GM19043 (cell line): ENCODE results near the gene DTNBP1.

Experiments
- ATAC-seq: cut with Tn5 transposase; IDR thresholded peaks from one replicate; pipeline ENCODE4 v1.9.1; 2021; ENCODE audit warnings: low read depth; ENCODE audit not compliant: unreplicated experiment

DTNBP1 gene

DNA sequence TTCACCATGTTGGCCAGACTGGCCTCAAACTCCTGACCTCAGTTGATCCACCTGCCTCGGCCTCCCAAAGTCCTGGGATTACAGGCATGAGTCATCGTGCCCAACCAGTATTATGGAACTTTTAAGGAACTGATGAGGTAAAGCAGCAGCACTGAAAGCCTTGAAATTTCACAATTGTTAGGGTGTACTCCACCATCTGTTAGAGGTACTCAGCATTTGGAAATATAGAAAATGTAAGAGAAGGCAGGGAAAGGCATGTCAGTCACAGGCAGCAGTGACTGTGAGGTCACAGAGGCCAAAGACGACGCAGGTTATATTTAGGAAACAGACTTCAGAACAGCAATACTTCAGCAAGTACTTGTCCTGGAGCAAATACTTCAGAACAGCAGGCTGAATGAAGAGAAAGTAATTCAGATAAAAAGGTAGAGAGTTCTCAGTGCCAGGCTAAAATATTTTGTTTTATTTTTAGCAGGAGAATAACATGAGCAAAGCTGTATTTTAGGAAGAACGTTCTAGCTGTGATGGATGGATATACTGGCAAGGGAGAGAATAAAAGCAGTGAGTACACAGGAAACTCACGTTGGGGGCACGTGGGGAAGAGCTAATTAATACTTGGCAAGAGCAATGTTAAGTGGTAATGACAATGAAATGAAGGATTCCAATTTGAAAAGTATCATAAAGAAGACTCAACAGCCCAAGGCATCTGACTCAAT, 67.2 kb downstream of the DTNBP1 start:
- ATAC-seq = no peak

DNA sequence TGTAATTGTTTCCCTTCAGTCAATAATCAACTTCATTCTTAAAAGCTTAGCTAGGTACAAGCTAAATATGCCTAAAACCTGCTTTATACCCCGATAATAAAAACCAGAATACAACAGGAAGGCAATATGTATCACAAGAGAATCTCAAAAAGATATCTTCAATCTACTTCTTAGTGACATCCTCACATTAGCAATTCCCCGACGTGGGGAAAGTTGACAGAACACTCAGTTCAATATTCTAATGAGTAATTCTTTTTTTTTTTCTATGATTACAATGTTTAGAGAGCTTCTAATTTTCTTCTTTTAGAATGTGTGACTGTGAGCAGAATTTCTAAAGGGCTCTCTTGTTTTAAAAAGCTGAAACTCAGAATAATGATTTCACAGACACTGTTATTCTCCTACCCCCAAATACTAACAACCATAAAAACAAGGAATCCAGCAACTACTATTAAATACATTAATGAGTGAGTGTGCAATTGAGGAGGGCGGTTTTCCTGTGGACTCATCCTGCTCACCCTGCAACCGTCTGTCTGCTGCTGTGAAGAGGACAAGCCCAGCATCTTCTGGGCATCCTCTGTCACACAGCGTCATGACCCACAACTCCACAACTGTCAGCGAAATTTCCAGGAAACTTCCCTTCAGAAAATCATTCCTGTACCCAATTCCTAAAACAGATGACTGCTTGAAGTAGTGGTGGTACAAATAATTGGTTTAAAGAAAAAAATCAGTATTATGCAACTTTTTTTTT, 68.1 kb downstream of the DTNBP1 start:
- ATAC-seq = no peak

DNA sequence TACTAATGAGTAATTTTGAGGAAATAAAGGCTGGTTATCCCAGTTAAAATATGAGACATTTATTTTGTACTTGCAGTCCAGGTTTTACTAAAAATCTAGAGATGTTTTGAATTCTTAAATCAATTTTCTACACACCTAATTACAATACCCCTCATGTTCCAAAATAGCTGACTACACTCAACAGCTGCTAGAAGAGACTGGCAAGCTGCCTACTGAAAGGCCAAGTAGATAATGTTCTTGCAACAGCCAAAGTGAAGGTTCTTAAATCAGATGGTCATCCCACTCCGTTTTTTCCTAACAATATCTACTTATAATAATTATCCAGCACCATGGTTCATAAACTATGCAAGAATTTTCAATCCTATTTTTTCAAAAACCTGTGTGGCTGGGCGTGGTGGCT, 69.0 kb downstream of the DTNBP1 start:
- ATAC-seq = no peak

DNA sequence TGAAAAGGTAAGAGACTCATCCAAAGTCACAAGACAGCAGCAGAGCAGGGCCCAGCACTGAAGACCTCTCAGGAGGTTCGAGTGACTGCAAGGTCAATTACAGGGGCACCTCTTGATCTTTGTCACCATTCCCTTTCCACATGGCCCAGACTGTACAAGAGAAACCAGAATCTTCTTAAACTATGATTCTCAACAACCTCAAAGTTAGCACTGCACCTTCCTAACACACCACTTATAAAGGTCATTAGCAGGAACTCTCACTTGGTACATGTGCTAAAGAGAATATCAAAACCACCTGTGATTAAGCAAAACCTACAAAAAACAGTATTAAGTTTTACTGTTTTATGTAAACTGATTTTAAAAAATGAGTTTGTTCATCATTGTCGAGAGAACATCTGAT, 70.2 kb downstream of the DTNBP1 start:
- ATAC-seq = no peak

DNA sequence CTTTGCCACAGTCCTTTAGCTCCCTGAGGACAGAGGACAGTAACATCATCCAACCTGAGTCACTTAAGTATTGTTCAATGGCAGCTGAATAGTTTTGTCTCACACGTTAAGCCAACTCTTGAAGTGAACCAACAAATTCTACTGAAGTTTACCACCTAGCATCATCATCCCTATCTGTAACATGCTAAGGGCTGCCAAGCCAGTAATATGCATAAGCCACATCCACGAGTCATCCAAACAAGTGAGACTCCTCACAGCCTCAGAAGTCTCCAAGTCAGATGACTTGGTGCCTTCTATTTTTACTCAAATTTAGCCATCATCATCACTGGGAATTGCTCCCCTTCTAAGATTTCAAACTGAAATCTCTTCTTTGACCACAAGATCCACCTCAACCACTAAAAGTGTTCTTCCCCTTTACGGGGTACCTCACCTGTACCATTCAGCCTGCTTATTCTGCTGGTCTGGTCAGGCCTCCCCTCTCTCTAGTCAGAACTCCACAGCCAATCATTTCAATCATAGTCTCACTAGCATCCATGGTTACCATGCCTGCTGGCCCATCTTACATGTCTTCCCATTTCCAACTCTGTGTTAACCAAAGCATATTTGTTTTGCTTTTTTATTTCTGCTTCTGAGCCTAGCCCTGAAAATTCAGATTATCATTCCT, 73.7 kb downstream of the DTNBP1 start:
- ATAC-seq = no peak

DNA sequence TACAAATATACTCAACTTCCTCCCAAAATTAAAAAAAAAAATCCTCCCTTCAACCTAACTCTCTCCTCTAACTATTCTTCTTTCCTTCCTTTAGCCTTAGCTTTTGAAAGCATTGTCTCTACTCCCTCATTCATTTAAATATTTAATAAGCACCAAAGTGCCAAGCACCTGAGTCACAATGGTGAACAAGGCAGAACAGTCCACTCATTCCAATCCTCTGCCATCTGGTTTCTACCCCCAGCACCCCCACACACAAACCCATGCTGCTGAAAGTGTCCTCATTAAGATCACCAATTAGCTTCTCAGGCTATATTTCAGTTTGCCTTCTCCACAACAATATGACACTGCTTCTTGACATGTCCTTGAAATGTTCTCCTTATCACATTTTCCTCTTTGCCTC, 76.3 kb downstream of the DTNBP1 start:
- no peak for ATAC-seq

DNA sequence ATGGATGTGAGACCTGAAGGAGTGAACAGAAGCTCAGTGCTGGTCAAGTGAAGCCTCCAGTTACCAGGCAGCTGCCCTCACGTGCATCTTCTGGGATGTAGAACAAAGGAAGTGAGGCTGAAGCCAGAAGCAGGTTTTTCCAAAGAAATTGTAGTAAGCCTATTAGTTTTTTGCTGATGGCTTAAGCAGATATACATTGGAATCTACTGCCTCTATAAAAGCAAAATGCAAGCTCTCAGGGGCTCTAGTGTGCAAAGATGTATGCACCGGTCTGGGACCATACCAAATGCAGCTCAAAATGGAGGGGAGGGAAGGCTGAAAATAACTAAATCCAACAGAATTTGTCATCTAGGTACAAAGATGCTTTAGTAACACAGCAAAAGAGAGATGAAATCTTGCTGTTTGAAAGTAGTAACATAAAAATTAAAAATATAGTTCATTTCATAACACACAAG, 77.0 kb downstream of the DTNBP1 start:
- ATAC-seq = no peak

DNA sequence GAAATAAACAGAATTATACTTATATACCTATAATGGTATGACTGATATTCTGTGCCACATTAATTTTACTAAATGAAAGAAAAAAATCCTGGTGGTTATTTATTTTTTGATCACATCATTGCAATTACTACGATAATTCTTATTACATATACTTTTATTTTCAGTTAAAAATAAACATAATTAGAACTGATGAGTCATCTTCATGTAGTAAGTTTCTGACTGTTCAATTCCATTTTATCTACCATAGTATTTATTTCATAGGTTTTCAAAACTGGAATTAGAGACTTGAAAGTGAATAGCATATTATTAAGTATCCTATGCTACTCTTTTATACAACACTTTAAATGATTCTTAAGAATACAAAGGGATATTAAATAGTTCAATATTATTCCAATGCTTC, 80.3 kb downstream of the DTNBP1 start:
- no peak for ATAC-seq

DNA sequence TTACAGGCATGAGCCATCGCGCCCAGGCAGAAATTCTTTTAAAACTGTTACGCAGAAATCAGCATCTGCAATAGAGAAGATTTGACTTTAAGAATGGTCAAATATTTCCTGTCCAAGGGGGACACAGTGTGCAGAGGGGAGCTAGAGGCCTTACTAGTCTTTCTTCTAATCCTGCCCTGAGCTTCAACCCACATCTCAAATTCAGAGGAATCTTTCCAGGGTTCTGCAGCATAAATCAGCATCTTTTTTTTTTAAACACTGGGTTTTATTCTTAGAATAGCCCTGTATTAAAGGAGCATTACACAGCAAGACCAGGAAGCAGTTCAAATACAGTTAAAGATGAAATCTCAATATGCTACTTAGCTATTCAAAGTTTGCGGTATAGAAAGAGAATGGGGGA, 81.1 kb downstream of the DTNBP1 start:
- no peak for ATAC-seq

DNA sequence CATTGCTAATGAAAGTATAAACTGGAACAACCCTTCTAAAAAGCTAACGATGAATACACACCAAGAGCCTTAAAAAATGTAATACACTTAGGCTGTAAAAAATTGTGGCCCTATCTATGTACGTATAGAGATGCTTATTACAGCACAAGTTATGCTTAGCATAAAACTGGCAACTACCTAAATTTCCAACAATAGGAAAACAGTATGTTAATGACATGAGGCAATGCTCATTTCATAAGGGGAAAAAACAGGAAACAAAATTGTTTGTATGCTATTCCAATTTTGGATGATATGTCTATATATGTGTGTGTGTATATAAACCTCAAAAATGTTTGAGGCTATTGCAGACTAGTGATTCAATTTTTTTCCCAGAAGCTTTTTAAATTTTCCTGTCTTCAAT, 82.5 kb downstream of the DTNBP1 start:
- ATAC-seq = no peak

DNA sequence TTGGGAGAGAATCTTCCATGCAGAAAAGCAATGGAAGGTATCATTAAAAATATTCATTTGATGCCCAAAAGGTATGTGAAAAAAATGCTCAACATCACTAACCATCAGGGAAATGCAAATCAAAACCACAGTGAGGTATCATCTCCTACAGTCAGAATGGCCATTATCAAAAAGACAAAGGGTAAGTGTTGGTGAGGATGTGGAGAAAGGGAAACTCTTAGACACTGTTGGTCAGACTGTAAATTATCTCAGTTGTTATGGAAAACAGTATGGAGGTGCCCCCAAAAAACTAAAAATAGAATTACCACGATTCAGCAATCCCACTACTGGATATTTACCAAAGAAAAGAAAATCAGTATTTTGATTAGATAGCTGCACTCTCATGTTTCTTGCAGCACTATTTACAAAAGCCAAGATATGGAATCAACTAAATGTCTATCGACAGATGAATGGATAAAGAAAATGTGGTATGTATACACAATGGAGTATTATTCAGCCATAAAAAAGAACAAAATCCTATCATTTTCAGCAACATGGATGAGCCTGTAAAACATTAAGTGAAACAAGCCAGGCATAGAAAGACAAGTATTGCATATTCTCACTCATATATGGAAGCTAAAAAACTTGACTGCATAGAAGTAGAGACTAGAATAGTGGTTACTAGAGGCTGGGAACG, 84.0 kb downstream of the DTNBP1 start:
- ATAC-seq = no peak

DNA sequence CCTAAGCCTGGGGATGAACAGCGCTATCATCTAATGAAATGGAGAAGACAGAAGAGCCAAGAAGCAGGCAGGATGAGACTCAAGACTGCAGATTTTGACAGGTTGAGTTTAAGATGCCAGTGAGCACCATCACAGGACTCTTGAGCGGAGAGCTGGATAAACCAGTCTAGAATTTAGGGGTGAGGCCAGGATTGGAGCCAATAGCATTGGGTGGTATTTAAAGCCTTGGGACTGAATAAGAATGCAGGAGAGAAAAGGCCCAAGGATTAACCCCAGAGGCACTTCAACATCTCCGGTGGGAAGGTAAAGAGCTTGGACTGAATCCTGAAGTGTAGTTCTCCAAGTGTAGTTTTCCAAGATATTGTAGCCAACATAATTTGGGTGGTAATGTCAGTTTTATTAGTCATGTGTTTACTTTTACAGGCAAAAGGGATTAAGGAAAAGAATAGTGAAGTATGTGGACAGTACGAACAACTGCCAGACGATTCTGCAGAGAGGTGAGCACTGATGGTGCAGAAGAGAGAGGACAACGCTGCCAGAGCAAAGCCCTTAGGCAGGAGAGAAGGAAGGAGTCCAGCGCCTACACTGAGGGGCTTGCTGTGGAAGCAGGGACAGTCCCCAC, 85.2 kb downstream of the DTNBP1 start:
- no peak for ATAC-seq

DNA sequence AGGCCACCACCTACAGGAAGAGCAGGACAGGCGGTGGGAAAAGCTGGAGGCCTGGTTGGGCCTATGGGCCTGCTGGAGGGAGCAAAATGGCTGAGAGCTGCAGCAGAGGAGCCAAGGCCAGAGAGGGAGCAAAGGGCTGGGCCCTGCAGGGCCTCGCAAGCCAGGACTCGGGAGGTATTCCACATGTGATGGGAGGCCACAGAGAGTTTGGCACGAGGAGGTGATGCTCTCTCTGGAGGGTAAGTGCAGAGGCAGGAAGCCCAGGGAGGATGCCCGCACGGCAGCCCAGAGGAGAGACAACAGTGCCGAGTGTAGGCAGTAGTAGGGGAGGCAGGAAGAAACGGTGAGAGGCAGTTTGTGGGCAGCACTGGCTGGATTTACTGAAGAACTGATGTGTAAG, 85.7 kb downstream of the DTNBP1 start:
- ATAC-seq = no peak

DNA sequence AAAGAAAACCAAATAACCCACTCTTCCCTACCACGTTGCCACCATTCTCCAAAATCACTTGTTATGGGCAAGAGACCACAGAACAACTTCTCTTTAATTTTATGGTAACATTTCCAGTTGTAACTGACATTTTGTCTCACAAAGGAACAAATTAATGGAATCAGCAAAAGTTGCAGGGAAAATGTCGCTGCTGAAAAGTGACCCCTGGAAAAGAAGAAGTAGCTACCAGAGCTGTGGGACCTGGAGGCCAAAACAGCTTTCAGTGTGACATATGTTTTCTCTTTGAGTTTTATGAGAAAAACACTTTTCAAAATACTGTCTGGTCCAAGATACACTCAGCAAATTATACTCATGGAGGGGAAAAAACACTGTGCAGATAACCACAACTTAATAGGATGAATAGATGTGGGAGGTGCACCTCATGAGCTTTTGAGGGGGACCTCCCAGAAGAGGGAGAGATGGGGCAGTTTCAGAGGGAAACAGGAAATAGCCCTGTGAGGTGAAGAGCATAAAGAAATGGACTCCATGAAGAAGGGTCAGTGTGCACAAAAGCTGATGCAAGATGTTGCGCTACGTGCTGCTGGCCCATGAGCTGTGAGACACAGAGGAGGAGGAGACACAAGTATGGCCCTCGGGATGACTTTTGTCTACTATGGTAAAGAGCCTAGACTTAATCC, 87.3 kb downstream of the DTNBP1 start:
- ATAC-seq = no peak

DNA sequence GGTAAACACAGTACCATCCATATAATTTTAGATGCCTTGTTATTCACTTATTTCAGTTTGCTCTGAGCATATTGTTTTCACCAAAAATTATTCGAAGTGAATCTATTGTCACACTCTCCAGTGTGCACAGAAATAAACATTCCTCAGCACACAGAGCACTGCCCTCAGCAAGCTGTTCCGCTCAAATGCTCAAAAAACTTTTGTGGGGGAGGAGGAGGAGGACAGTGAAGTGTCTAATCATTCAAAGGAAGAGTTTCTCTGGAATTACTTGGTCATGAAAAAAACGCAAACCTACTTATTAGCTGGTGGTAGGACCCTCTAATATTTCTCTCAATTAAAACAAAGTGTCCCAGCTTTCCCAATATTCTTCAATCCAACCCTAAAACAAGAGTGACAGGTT, 88.3 kb downstream of the DTNBP1 start:
- no peak for ATAC-seq

DNA sequence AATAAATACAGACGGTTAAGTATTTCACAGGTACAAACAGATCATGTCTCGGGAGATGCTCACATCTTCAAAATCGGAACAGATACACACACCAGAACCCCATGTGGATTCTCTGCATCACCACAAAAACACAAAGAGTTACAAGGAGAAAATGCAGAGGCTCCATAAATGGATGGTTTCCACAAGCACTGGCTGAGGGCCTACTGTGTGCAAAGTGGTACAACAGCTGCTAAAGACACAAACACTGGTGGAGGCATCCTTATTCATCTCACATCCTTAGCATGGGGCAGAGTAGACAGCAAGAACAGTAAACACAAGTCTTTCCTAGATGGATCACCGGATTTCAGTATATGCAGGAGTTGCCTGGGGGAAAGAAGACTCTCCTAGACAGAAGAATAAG, 88.8 kb downstream of the DTNBP1 start:
- no peak for ATAC-seq

DNA sequence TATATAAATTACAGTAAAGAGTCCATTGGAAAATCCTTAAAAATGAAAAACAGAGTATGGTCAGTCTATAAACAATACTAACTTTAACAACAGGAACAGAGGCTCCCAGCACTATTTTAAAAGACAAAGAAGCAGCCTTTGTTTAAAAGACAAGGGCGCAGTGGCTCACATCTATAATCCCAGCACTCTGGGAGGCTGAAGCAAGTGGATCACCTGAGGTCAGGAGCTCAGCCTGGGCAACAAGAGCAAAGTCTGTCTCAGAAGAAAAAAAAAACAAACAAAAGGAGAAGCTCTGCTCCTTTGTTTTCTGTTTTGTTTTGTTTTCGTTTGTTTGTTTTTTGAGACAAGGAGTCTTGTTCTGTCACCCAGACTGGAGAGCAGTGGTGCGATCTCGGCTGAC, 89.4 kb downstream of the DTNBP1 start:
- no peak for ATAC-seq

DNA sequence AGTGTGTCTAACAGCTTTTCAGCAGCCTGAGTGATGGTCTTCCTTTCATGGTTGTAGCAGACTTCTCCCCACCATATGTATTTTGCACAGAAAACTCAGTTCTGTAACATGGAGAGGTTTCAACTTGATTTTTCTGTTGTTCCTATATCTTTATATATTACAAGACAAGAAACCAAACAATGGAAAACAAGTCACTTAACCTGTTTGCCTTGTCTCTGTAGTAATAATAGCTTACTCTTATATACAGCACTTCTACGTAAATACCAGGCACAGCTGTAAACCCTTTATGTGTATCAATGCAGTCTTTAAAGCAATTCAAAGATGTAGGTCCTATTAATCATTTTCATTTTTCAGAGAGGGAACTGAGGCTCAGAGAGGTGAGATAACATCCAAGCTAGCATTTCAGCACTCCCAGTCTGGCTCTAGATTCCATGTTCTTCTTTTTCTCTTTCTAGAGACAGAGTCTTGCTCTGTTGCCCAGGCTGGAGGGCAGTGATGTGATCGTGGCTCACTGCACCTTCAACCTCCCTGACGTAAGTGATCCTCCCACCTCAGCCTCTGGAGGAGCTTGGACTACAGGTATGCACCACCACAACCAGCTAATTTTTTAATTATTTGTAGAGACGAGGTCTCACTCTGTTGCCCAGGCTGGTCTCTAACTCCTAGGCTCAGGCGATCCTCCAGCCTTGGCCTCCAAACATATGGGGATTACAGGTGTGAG, 90.4 kb downstream of the DTNBP1 start:
- ATAC-seq = no peak

DNA sequence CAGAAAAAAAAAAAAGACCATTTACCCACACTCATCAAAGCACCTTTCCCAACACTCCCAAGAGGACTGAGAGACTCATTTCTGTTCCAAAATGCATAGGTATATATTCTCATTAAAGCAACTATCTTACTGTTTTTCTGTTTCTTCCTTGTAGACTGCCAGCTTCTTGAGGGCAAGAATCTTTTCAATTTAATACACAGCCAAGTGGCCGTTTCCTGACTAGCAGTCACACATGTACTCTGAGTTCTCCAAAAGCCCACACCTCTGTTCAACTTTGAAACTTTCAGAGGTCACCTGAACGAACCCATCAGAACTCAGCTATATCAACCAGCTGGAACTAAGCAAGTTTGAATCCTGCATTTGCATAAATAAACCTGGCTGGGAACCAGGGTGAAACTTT, 92.7 kb downstream of the DTNBP1 start:
- no peak for ATAC-seq
